Measurements from ENCODE around the gene SYT12.
"Not testable (repeated sequence)": the region's sequence is repeated elsewhere in the genome, so short reads cannot be mapped to it uniquely, and the experiment has no call there.

Gene SYT12

DNA sequence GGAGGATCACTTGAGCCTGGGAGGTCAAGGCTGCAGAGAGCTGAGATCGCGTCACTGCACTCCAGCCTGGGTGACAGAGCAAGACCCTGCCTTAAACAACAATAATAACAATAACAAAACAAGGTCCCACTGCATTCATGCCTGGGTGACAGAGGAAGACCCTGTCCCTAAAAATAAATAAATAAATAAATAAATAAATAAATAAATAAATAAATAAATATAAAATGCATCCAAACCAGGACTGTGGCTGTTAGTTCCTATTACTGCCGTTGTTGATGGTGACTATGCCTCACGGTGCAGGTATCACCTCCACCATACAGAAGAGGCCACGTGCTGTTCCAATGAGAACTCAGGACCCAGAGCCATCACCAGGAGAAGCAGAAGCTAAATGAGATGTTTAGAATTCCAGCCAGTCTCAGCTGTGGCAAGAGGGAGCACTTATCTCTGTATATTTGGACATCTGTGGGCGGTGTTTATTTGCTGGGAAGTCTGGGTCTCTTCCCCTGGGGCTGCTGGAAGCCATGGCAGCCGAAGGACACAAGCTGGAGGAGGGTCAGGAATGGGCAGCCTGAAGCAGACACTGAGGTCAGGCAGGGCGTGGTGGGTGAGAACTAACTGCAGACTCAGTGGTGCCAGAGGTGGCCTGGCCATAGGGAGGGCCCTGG is 26.2 kb upstream of the SYT12 start:
- FAIRE-seq (no peak), DNase-seq (ENCODE audit: insufficient read length, low spot score) (no peak)

- DNase-seq (ENCODE audit: insufficient read length, low spot score), result no peak
- no peak for FAIRE-seq
Measured at GRCh38 chr11:66999555-66999954, 23.4 kb upstream of the SYT12 start.

- FAIRE-seq (no peak), DNase-seq (ENCODE audit: insufficient read length, low spot score) (no peak)
Measured at GRCh38 chr11:67001332-67001731, 21.6 kb upstream of the SYT12 start.

DNA sequence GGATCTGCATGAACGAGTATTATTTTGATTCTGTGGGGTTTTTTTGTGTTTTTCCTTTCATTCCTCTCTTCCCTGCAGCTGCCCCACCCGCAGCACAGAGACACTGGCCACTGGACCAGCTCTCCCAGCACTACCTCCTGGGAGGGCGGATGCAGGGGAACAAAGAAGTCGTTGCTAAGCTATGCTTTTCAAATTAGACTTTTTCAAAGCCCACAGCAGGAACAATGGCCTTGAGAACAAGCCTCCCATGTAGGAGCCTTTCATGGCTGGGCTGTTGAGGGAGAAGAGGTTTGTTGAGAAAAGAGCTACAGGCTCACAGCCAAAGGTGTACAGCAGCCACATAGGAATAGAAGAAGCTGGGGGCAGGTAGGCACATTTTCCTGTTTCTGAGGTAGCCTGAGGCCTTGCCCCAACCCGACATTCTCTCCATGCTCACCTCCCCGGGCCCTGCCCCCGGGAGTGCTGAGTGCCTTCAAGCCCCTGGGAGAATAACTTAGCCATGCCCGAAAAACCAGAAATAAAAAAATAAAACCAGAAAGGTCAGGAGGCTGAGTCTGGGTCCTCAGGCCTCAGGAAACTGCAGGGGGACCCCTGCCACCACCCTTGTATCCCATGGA is 20.5 kb upstream of the SYT12 start:
- FAIRE-seq (no peak), DNase-seq (ENCODE audit: insufficient read length, low spot score) (no peak)

GRCh38 chr11:67002921-67003411 is 20.0 kb upstream of the SYT12 start:
- DNase-seq (ENCODE audit: insufficient read length, low spot score), result no peak
- FAIRE-seq, result no peak

GRCh38 chr11:67005200-67005599 is 17.7 kb upstream of the SYT12 start:
- not testable (repeated sequence) for FAIRE-seq; DNase-seq (ENCODE audit: insufficient read length, low spot score)

GRCh38 chr11:67006029-67006884 is 16.7 kb upstream of the SYT12 start:
- FAIRE-seq (no peak), DNase-seq (ENCODE audit: insufficient read length, low spot score) (no peak)

GRCh38 chr11:67007126-67007525 is 15.8 kb upstream of the SYT12 start:
- DNase-seq (ENCODE audit: insufficient read length, low spot score) (no peak), FAIRE-seq (no peak)

DNA sequence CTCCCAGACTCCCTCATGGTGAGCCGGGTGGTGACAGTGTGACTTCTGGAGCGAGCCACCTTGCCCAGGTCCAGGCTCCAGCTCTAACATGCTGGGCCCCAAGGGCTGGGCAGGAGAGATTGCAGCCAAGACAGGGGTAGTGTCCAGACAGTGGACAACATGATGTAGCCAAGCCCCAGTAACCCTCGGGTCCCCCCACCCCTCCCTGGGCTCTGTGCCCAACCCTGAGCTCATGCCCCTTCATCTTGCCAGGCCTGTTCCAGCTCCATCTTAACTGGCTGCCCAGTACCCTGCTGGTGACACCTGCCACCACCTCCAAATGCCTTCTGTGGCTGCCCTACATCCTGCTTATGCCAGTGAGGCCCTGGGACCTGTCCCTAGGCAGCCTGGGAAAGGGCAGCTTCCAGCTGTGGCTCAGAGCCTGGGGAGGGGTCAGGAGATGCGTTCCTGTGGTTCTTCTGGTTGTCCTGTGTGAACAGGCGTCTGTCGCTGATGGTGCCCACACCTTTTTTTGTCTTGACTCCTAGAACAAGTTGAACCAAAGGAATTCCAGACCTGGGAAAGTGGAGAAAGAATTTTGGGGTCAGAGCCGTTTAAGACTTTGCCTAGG is 12.5 kb upstream of the SYT12 start:
- DNase-seq (ENCODE audit: insufficient read length, low spot score) (no peak), FAIRE-seq (no peak)

- DNase-seq (ENCODE audit: insufficient read length, low spot score) (no peak), FAIRE-seq (no peak)
Measured at GRCh38 chr11:67013511-67014045, 9.4 kb upstream of the SYT12 start.

GRCh38 chr11:67014343-67014742 is 8.6 kb upstream of the SYT12 start:
- FAIRE-seq, result no peak
- no peak for DNase-seq (ENCODE audit: insufficient read length, low spot score)

DNA sequence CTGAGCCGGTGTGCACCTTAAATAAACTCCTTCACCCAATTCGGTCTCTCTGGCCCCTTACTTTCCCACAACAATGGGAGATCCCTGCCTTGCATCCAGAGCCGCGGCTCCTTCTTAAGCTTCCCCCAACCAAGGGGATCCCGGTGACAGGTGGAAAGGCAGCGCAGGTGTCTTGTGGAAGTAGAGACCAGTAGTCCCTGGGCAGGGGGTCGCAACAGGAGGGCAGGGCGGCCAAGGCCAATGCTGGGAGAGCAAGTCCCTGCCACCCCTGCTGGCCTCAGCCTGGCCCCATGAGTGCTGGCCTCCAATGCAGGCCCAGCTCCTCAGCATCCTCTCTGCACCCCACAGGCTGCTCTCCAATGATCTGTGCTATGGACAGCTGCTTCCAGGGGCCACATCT is 7.9 kb upstream of the SYT12 start:
- FAIRE-seq (no peak), DNase-seq (ENCODE audit: insufficient read length, low spot score) (no peak)

DNA sequence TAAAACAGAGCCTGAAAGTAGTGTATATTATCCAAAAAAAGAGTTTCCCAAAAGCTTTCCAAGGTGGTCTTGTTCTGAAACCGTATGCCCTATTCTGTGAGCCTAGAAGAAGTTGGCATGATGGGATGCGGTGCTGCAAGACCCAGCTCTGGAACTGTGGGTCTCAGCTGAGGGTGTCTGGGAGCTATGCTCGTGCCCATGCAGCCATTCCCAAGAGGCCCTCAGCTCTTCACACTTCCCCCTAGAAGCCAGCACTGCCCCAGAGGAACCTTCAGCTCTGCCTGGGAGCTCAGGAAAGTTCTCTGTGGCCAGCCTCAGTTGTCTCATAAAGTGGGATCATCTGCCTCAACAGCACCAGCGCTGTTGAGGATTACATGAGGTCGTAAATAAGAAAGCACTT is 6.4 kb upstream of the SYT12 start:
- FAIRE-seq (no peak), DNase-seq (ENCODE audit: insufficient read length, low spot score) (no peak)

- FAIRE-seq (no peak), DNase-seq (ENCODE audit: insufficient read length, low spot score) (no peak)
Measured at GRCh38 chr11:67020949-67021348, 2.0 kb upstream of the SYT12 start.

DNA sequence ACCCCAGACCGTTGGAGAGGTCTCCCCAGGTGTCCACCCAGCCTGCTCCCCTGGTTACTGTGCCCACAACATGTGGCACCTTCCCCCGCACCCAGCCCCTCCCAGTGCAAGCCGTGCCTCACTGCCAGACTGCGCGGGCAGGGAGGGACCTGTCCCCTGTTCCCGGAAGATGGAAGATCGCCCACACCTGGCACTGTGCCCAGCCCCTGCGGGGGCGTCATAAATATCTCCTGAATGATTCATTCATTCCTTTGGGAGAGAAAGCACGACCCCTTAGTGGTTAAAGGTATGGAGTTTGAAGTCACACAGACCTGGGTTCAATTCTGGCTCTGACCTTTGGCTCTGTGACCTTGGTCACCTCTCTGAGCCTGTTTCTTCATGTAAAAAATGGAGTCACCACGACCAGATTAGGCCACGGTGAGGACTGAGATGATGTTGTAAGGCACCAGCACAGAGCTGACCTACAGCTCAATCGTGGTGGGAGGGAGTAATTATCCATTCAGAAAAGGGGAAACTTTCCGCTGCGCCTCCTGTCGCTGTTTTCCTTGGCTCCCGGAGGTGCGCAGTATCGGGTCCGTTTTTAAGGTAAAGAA is 497 bp upstream of the SYT12 start:
- DNase-seq (ENCODE audit: insufficient read length, low spot score) (no peak), FAIRE-seq (no peak)

DNA sequence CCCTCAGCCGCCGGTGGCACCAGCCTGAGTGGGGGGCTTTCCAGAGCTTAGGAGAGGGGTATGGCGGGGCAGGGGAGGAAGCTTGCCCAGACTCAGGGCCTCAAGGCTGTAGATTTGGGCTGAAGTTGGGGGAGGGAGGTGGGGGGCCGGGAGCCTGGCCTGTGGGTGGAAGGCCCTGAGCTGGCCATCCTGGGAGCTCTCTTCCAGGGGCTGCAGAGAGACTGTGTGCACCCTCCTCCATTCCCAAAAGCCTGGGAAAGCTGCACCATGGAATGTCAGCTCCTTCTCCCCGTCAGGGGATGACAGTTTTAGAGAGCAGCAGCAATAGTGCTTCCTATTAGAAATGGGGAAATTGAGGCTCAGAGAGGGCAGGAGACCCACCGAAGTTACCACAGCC is 1.0 kb downstream of the SYT12 start:
- FAIRE-seq (no peak), DNase-seq (ENCODE audit: insufficient read length, low spot score) (no peak)

DNA sequence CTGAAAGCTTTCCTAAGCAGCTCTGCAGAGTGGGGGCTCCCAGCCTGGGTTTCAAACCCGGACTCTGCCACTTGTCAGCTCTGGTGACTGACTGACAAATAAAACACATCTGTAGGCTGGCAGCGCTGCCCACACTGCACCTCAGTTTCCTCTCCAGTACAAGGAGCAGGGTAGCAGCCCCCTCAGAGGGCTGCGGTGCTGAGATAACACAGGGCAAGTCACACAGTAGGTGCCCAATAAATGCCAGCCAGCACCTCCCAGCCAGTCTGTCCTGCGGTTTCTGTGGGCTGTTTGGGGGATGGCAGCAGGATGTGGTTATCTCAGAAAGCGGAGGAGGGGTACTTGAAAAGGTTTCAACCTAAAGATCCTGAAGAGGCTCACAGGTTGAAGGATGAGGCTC is 1.5 kb downstream of the SYT12 start:
- no peak for FAIRE-seq
- no peak for DNase-seq (ENCODE audit: insufficient read length, low spot score)

DNA sequence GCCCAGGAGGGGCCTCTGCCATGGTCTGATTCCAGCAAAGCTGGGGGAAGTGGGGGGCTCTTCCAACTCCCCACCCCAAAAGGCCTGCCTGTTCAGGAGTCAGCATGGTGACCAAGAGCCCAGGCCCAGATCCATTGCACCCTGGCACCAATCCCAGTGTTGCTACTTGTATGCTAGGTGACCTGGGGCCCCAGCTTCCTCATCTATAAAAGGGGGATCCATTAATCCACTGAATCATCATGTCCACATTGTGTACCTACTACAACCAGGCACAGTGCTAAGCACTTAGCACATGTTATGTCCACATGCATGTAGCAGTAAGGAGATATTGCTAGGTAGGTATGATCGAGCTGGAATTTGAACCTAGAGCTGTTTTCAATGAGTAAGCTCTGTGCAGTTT is 2.0 kb downstream of the SYT12 start:
- FAIRE-seq (no peak), DNase-seq (ENCODE audit: insufficient read length, low spot score) (no peak)

- no peak for FAIRE-seq
- DNase-seq (ENCODE audit: insufficient read length, low spot score), result no peak
Measured at GRCh38 chr11:67025750-67026149, 2.8 kb downstream of the SYT12 start.

- DNase-seq (ENCODE audit: insufficient read length, low spot score) (no peak), FAIRE-seq (no peak)
Measured at GRCh38 chr11:67026941-67027340, 4.0 kb downstream of the SYT12 start.

DNA sequence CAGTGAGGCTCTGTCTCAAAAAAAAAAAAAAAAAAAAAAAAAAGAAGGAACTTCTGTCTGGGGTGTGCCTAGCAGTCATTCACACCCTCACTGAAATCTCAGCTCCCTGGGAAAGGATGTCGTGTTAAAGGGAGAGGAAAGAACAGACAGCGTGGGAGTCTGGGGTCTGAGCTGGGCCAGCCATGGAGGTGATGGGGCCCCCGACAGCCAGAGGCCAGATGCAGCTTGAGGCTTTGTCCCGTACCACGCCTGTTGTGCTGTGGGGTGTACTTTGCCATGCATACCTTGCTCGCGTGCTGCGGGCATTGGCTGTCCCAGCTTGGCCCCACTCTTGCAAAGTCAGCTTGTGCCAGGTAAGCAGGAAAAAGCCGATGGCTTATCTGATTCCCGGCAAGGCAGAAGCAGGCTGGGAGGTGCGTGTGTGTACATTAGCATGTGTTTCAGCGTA is 4.6 kb downstream of the SYT12 start:
- DNase-seq (ENCODE audit: insufficient read length, low spot score) (no peak), FAIRE-seq (no peak)
